HG02852 (cell line): ENCODE results near the gene MRAP.

Experiments
- ATAC-seq: cut with Tn5 transposase; IDR thresholded peaks from one replicate; pipeline ENCODE4 v1.9.1; 2021; ENCODE audit warnings: mild to moderate bottlenecking, moderate library complexity; ENCODE audit not compliant: unreplicated experiment

Gene MRAP

GRCh38 chr21:32321480-32321879 is 22.8 kb downstream of the MRAP start:
- ATAC-seq, result no peak

- no peak for ATAC-seq
Observed at GRCh38 chr21:32322103-32322502, 23.4 kb downstream of the MRAP start.

GRCh38 chr21:32322676-32323075 is 24.0 kb downstream of the MRAP start:
- ATAC-seq, result no peak

GRCh38 chr21:32325706-32326105 is 27.1 kb downstream of the MRAP start:
- ATAC-seq, result no peak

GRCh38 chr21:32328595-32328994 is 29.9 kb downstream of the MRAP start:
- ATAC-seq, result no peak

- ATAC-seq, result no peak
Observed at GRCh38 chr21:32329331-32329730, 30.7 kb downstream of the MRAP start.

GRCh38 chr21:32329776-32330175 is 31.1 kb downstream of the MRAP start:
- ATAC-seq, result no peak

- no peak for ATAC-seq
Observed at GRCh38 chr21:32330784-32331311, 32.2 kb downstream of the MRAP start.

- ATAC-seq, result no peak
Observed at GRCh38 chr21:32331444-32332305, 33.0 kb downstream of the MRAP start.

GRCh38 chr21:32332463-32332951 is 33.9 kb downstream of the MRAP start:
- ATAC-seq, result no peak

- ATAC-seq, result no peak
Observed at GRCh38 chr21:32333953-32334673, 35.5 kb downstream of the MRAP start.

GRCh38 chr21:32334980-32335531 is 36.4 kb downstream of the MRAP start:
- no peak for ATAC-seq

GRCh38 chr21:32335601-32336575 is 37.2 kb downstream of the MRAP start:
- no peak for ATAC-seq

GRCh38 chr21:32336711-32337110 is 38.1 kb downstream of the MRAP start:
- ATAC-seq, result no peak

- no peak for ATAC-seq
Observed at GRCh38 chr21:32337206-32337605, 38.6 kb downstream of the MRAP start.

- ATAC-seq, result no peak
Observed at GRCh38 chr21:32338209-32338921, 39.7 kb downstream of the MRAP start.

- ATAC-seq, result no peak
Observed at GRCh38 chr21:32340863-32341848, 42.5 kb downstream of the MRAP start.

GRCh38 chr21:32346951-32347350 is 48.3 kb downstream of the MRAP start:
- ATAC-seq, result no peak
